IMR-90 (cell line): Measurements from ENCODE around the gene PTPN13. TPM values are rescaled to one million over a fixed set of nuclear protein-coding genes. Genes with fewer than 3 reads are reported as not detected.

Source experiments
- ATAC-seq: fragments of 200-7000 bp; cut with Tn5 transposase; 2 replicates; pipeline ENCODE4 v1.9.1; 2020; ENCODE audit warnings: low read depth, mild to moderate bottlenecking, moderate library complexity
- BruUV-seq: library from RNA; stranded (reverse); fragments of 400-500 nt; replicated peaks from 2 replicates; lab custom pipeline; 2021; lab: Mats Ljungman, UMichigan
- CTCF ChIA-PET: fragments of 300-600 bp; formaldehyde crosslinking; extraction: SDS; loops from one replicate; lab custom pipeline; 2021; ENCODE audit warnings: antibody characterized with exemption; lab: Yijun Ruan, JAX
- POLR2A ChIA-PET: fragments of 300-600 bp; sonication (Branson Sonifier 250); formaldehyde crosslinking; loops from one replicate; lab custom pipeline; 2022; ENCODE audit warnings: antibody characterized with exemption; ENCODE audit not compliant: unreplicated experiment; lab: Charles Lee
- DNase-seq: peaks from one replicate; pipeline ENCODE4 v3.0.0; 2013
- H2AFZ ChIP-seq: replicated peaks from 2 replicates; pipeline ENCODE3; 2013; ENCODE audit warnings: low read length, mild to moderate bottlenecking; ENCODE audit not compliant: poor library complexity
- H2AK5ac ChIP-seq: 2 replicates; pipeline ENCODE4 v1.6.1; 2013; ENCODE audit warnings: low read depth, low read length, inconsistent platforms
- H2AK9ac ChIP-seq: replicated peaks from 2 replicates; pipeline ENCODE3; 2013; ENCODE audit warnings: mild to moderate bottlenecking, low read depth, low read length, moderate library complexity; ENCODE audit not compliant: poor library complexity
- H2BK120ac ChIP-seq: 2 replicates; pipeline ENCODE4 v1.6.1; 2013; ENCODE audit warnings: low read depth, low read length, inconsistent platforms
- H2BK15ac ChIP-seq: 3 replicates; pipeline ENCODE4 v1.6.1; 2013; ENCODE audit warnings: low read depth, low read length, inconsistent platforms
- H2BK20ac ChIP-seq: 2 replicates; pipeline ENCODE4 v1.6.1; 2013; ENCODE audit warnings: low read depth, mild to moderate bottlenecking, inconsistent platforms, low read length, moderate library complexity
- H2BK5ac ChIP-seq: 2 replicates; pipeline ENCODE4 v1.6.1; 2013; ENCODE audit warnings: mild to moderate bottlenecking, low read depth, low read length, inconsistent platforms; ENCODE audit not compliant: poor library complexity, severe bottlenecking
- H3K14ac ChIP-seq: replicated peaks from 2 replicates; pipeline ENCODE4 v1.6.1; 2013; ENCODE audit warnings: low read depth, low read length, inconsistent platforms
- H3K18ac ChIP-seq: 2 replicates; pipeline ENCODE4 v1.6.1; 2013; ENCODE audit warnings: low read depth, low read length, control low read depth
- H3K23ac ChIP-seq: 2 replicates; pipeline ENCODE4 v1.6.1; 2013; ENCODE audit warnings: low read depth, low read length, inconsistent platforms
- H3K27ac ChIP-seq: 2 replicates; pipeline ENCODE4 v1.5.1; 2013; ENCODE audit warnings: mild to moderate bottlenecking, control low read depth, low read length; ENCODE audit not compliant: insufficient read depth
- H3K27me3 ChIP-seq: 2 replicates; pipeline ENCODE4 v1.6.1; 2013; ENCODE audit warnings: low read length; ENCODE audit not compliant: control insufficient read depth, insufficient read depth
- H3K36me3 ChIP-seq: 2 replicates; pipeline ENCODE4 v1.6.1; 2013; ENCODE audit warnings: low read length, mixed read lengths; ENCODE audit not compliant: control insufficient read depth, insufficient read depth
- H3K4ac ChIP-seq: 2 replicates; pipeline ENCODE4 v1.6.1; 2013; ENCODE audit warnings: low read depth, low read length, inconsistent platforms
- H3K4me1 ChIP-seq: 2 replicates; pipeline ENCODE4 v1.6.1; 2013; ENCODE audit warnings: low read length, mixed read lengths; ENCODE audit not compliant: control insufficient read depth, insufficient read depth
- H3K4me2 ChIP-seq: 2 replicates; pipeline ENCODE4 v1.6.1; 2013; ENCODE audit warnings: low read depth, mild to moderate bottlenecking, control low read depth, low read length, moderate library complexity
- H3K4me3 ChIP-seq: 2 replicates; pipeline ENCODE4 v1.5.1; 2013; ENCODE audit warnings: low read depth, mild to moderate bottlenecking, control low read depth, low read length, moderate library complexity; ENCODE audit not compliant: insufficient read depth
- H3K56ac ChIP-seq: 2 replicates; pipeline ENCODE4 v1.6.1; 2013; ENCODE audit warnings: low read length, inconsistent platforms; ENCODE audit not compliant: insufficient read depth; ENCODE audit errors: extremely low read depth
- H3K79me1 ChIP-seq, 2 experiments: 2 replicates each; pipeline ENCODE4 v1.6.1; 2013; ENCODE audit warnings: low read length in 2 of 2, inconsistent platforms in 1 of 2, low read depth in 1 of 2
- H3K9ac ChIP-seq: 2 replicates; pipeline ENCODE4 v1.6.1; 2013; ENCODE audit warnings: low read depth, low read length, control low read depth
- H3K9me1 ChIP-seq: 2 replicates; pipeline ENCODE4 v1.6.1; 2013; ENCODE audit warnings: low read length, inconsistent platforms; ENCODE audit not compliant: insufficient read depth
- H3K9me3 ChIP-seq: 2 replicates; pipeline ENCODE4 v1.6.1; 2013; ENCODE audit warnings: low read length; ENCODE audit not compliant: control insufficient read depth, insufficient read depth
- H4K20me1 ChIP-seq: 2 replicates; pipeline ENCODE4 v1.6.1; 2013; ENCODE audit warnings: low read length, inconsistent platforms; ENCODE audit not compliant: insufficient read depth
- H4K5ac ChIP-seq: 2 replicates; pipeline ENCODE4 v1.6.1; 2013; ENCODE audit warnings: mild to moderate bottlenecking, low read depth, low read length, control low read depth
- H4K8ac ChIP-seq, 2 experiments: 2 replicates each; pipeline ENCODE4 v1.6.1; 2013; ENCODE audit warnings: low read depth in 2 of 2, low read length in 2 of 2, control low read depth in 1 of 2, inconsistent platforms in 1 of 2
- H4K91ac ChIP-seq: 2 replicates; pipeline ENCODE4 v1.6.1; 2013; ENCODE audit warnings: low read depth, low read length, inconsistent platforms; ENCODE audit not compliant: insufficient read depth
- BHLHE40 ChIP-seq: fragments of 150-350 bp; IDR thresholded peaks from 2 replicates; pipeline ENCODE4 v1.6.1; 2016; ENCODE audit warnings: mild to moderate bottlenecking, low read depth, low read length
- CEBPB ChIP-seq: IDR thresholded peaks from 2 replicates; pipeline ENCODE4 v1.6.1; 2012; ENCODE audit warnings: low read depth, low read length, improper control_type of control experiment
- CHD1 ChIP-seq: IDR thresholded peaks from 2 replicates; pipeline ENCODE4 v1.6.1; 2012; ENCODE audit warnings: low read depth, low read length, improper control_type of control experiment
- CTCF ChIP-seq: conservative IDR thresholded peaks from 2 replicates; pipeline ENCODE4 v1.5.1; 2012; ENCODE audit warnings: mild to moderate bottlenecking, low read depth, low read length, improper control_type of control experiment
- ELK1 ChIP-seq: fragments of 150-350 bp; IDR thresholded peaks from 2 replicates; pipeline ENCODE4 v1.6.1; 2016; ENCODE audit warnings: low read depth, mild to moderate bottlenecking, low read length, moderate library complexity, borderline replicate concordance
- FOS ChIP-seq: fragments of 150-350 bp; IDR thresholded peaks from 2 replicates; pipeline ENCODE4 v1.6.1; 2016; ENCODE audit warnings: low read depth, low read length
- MAFK ChIP-seq: IDR thresholded peaks from 2 replicates; pipeline ENCODE4 v1.6.1; 2012; ENCODE audit warnings: low read depth, low read length, improper control_type of control experiment
- MAZ ChIP-seq: IDR thresholded peaks from 2 replicates; pipeline ENCODE4 v1.6.1; 2012; ENCODE audit warnings: low read depth, mild to moderate bottlenecking, low read length, improper control_type of control experiment, moderate library complexity, borderline replicate concordance
- MXI1 ChIP-seq: IDR thresholded peaks from 2 replicates; pipeline ENCODE4 v1.6.1; 2012; ENCODE audit warnings: low read depth, mild to moderate bottlenecking, low read length, moderate library complexity, borderline replicate concordance
- NFE2L2 ChIP-seq: fragments of 150-350 bp; IDR thresholded peaks from 2 replicates; pipeline ENCODE4 v1.6.1; 2016; ENCODE audit warnings: low read depth, mild to moderate bottlenecking, low read length
- POLR2A ChIP-seq: IDR thresholded peaks from 2 replicates; pipeline ENCODE4 v1.6.1; 2012; ENCODE audit warnings: mild to moderate bottlenecking, low read depth, low read length
- RAD21 ChIP-seq: IDR thresholded peaks from 2 replicates; pipeline ENCODE4 v1.6.1; 2012; ENCODE audit warnings: low read length, improper control_type of control experiment
- RCOR1 ChIP-seq: IDR thresholded peaks from 2 replicates; pipeline ENCODE4 v1.6.1; 2012; ENCODE audit warnings: mild to moderate bottlenecking, low read length, improper control_type of control experiment; ENCODE audit not compliant: insufficient replicate concordance
- RFX5 ChIP-seq: IDR thresholded peaks from 2 replicates; pipeline ENCODE4 v1.8.0; 2012; ENCODE audit warnings: low read depth, mild to moderate bottlenecking, low read length, moderate library complexity
- SMC3 ChIP-seq: fragments of 150-350 bp; IDR thresholded peaks from 2 replicates; pipeline ENCODE4 v1.6.1; 2016; ENCODE audit warnings: low read depth, mild to moderate bottlenecking, antibody characterized with exemption, low read length, moderate library complexity
- USF2 ChIP-seq: fragments of 150-350 bp; IDR thresholded peaks from 2 replicates; pipeline ENCODE4 v1.6.1; 2017; ENCODE audit warnings: mild to moderate bottlenecking, antibody characterized with exemption, low read length, low read depth
- WGBS, 2 experiments: methylation state at CpG; one replicate each; pipeline versions ENCODE4 v1.1.5 to v1.1.7; 2013; ENCODE audit warnings: missing lambda C conversion rate in 2 of 2; ENCODE audit not compliant: insufficient read length in 1 of 2; ENCODE audit errors: extremely low coverage in 2 of 2; 5-methylcytosine and 5-hydroxymethylcytosine counted together
- dilution Hi-C: fragments of 300-500 bp; cut with HindIII; formaldehyde crosslinking; loops from one replicate; pipeline ENCODE4 v1.14.3; 2018; ENCODE audit warnings: low sequenced_read_pairs; ENCODE audit not compliant: unreplicated experiment
- in situ Hi-C: fragments of 300-500 bp; cut with MboI; formaldehyde crosslinking; loops from 3 replicates; pipeline ENCODE4 v1.14.3; 2019; ENCODE audit warnings: low sequenced_read_pairs, inconsistent platforms, mixed read lengths
- intact Hi-C: fragments of 100-400 bp; cut with micrococcal nuclease; formaldehyde crosslinking; loops from 2 replicates; pipeline ENCODE4 v1.10.0; 2022
- polyA plus RNA-seq, 3 experiments: library from polyadenylated mRNA; depleted of rRNA; stranded (reverse); fragments of >200 nt; gene quantifications; 2 replicates each; pipeline ENCODE4 v1.2.3, GENCODE V29; 2012; ENCODE audit warnings: low replicate concordance in 1 of 3
- total RNA-seq: library from RNA; depleted of rRNA; stranded (reverse); fragments of >200 nt; gene quantifications from 2 replicates; pipeline ENCODE4 v1.2.3, GENCODE V29; 2012

Gene PTPN13
- total and polyA plus RNA-seq, 2 of the 4 experiments (the other 2 are of a cell fraction): 7.7 to 29.0 TPM

- no peak overlapping the region for H2BK5ac ChIP-seq
- BruUV-seq: no TSS peak
- H3K4ac ChIP-seq: no peak overlapping the region
- POLR2A ChIA-PET: no interaction called here
- DNase-seq: no peak
- H3K23ac ChIP-seq: no peak overlapping the region
- peaks cover 7 to 28% of the 10 kb centered on the region in 2 experiments; a peak in 3 of 4 replicates for H3K79me1 ChIP-seq
- no peak overlapping the region for H2AK9ac ChIP-seq
- no peak for ATAC-seq
- peaks cover 3% of the 10 kb centered on the region; the same call in 1 of the 2 replicates for H3K4me1 ChIP-seq
- H2BK15ac ChIP-seq: no peak overlapping the region
- H2BK20ac ChIP-seq: no peak overlapping the region
- no peak overlapping the region; the same call in 1 of the 2 replicates for H3K14ac ChIP-seq
- H4K20me1 ChIP-seq: peaks cover 8% of the 10 kb centered on the region; the same call in 1 of the 2 replicates
- no peak overlapping the region for H2AFZ ChIP-seq
- H4K91ac ChIP-seq: no peak overlapping the region
- no peaks in the 10 kb centered on the region for H3K36me3 ChIP-seq
- no peak overlapping the region for H3K4me2 ChIP-seq
- H3K9me3 ChIP-seq: no peaks in the 10 kb centered on the region
- H2BK120ac ChIP-seq: no peak overlapping the region
- H2AK5ac ChIP-seq: no peak overlapping the region
- no peak overlapping the region for H3K9ac ChIP-seq
- dilution Hi-C loops: no loop called here
- H3K27ac ChIP-seq: no peak overlapping the region
- no peak for TF ChIP-seq USF2
- no peak for TF ChIP-seq FOS
- no peak for TF ChIP-seq BHLHE40
- no peak for TF ChIP-seq CTCF
- no peak for TF ChIP-seq MAFK
- TF ChIP-seq MXI1: no peak
- no peak for TF ChIP-seq SMC3
- no peak for TF ChIP-seq ELK1
- no peak for TF ChIP-seq POLR2A
- no peak for TF ChIP-seq RFX5
- no peak for TF ChIP-seq CHD1
- TF ChIP-seq CEBPB: no peak
- TF ChIP-seq MAZ: no peak
- no peak for TF ChIP-seq RCOR1
- TF ChIP-seq NFE2L2: no peak
- TF ChIP-seq RAD21: no peak
- no peak overlapping the region for H3K56ac ChIP-seq
- CTCF ChIA-PET: no interaction called here
- no CpG with 5 or more reads among the region's 1 CpG for WGBS, 2 experiments
- no peak overlapping the region for H3K4me3 ChIP-seq
- intact Hi-C loops: no loop called here
- H3K9me1 ChIP-seq: peaks cover 3% of the 10 kb centered on the region; the same call in 1 of the 2 replicates
- H3K18ac ChIP-seq: no peak overlapping the region
- no peak overlapping the region for H4K5ac ChIP-seq
- no peak overlapping the region for H4K8ac ChIP-seq
- in situ Hi-C loops: no loop called here
- H3K27me3 ChIP-seq: no peaks in the 10 kb centered on the region
Measured at GRCh38 chr4:86630629-86631028, 36.5 kb downstream of the PTPN13 start.
